ENCODE measurements around the gene CNIH4.
"Not testable (repeated sequence)": the region's sequence is repeated elsewhere in the genome, so short reads cannot be mapped to it uniquely, and the experiment has no call there.

CNIH4 gene

GRCh38 chr1:224356685-224357625, at the start of gene CNIH4:
Gene CNIH4 (plus strand): TSS chr1:224356879. CDS start chr1:224356925, 46 bp downstream.
- DNase-seq (ENCODE audit: insufficient read length, low spot score) (peak; percentile 92), FAIRE-seq (peak; percentile 71)
- no peak for TF ChIP-seq CTCF (IDR thresholded peaks at IDR 0.05; ENCODE audit: insufficient read depth, missing control alignments)

GRCh38 chr1:224308064-224308463, 48.6 kb upstream of the CNIH4 start:
- FAIRE-seq (no peak), DNase-seq (ENCODE audit: insufficient read length, low spot score) (no peak)
- no peak for TF ChIP-seq CTCF (IDR thresholded peaks at IDR 0.05; ENCODE audit: insufficient read depth, missing control alignments)

- FAIRE-seq: peak; percentile 51
- DNase-seq (ENCODE audit: insufficient read length, low spot score): not testable (repeated sequence)
These were observed 45.2 kb upstream of the CNIH4 start for GRCh38 chr1:224311503-224311902.

- TF ChIP-seq CTCF (IDR thresholded peaks at IDR 0.05; ENCODE audit: insufficient read depth, missing control alignments): no peak
- DNase-seq (ENCODE audit: insufficient read length, low spot score) (no peak), FAIRE-seq (no peak)
These were observed 44.7 kb upstream of the CNIH4 start for GRCh38 chr1:224312025-224312424.

- no peak for TF ChIP-seq CTCF (IDR thresholded peaks at IDR 0.05; ENCODE audit: insufficient read depth, missing control alignments)
- DNase-seq (ENCODE audit: insufficient read length, low spot score) (no peak), FAIRE-seq (peak; percentile 61)
These were observed 39.2 kb upstream of the CNIH4 start for GRCh38 chr1:224317383-224318045.

GRCh38 chr1:224321706-224322105, 35.0 kb upstream of the CNIH4 start:
- FAIRE-seq (no peak), DNase-seq (ENCODE audit: insufficient read length, low spot score) (no peak)
- no peak for TF ChIP-seq CTCF (IDR thresholded peaks at IDR 0.05; ENCODE audit: insufficient read depth, missing control alignments)

GRCh38 chr1:224325959-224326358, 30.7 kb upstream of the CNIH4 start:
- DNase-seq (ENCODE audit: insufficient read length, low spot score) (no peak), FAIRE-seq (no peak)
- no peak for TF ChIP-seq CTCF (IDR thresholded peaks at IDR 0.05; ENCODE audit: insufficient read depth, missing control alignments)
